Ishikawa (cell line): ENCODE results near the gene SCRN2.

Source experiments
- MAX ChIP-seq: IDR thresholded peaks from 2 replicates; pipeline ENCODE4 v1.6.1; 2012
- REST ChIP-seq: IDR thresholded peaks from 2 replicates; pipeline ENCODE4 v1.6.1; 2012; ENCODE audit warnings: low read depth, mild to moderate bottlenecking
- TAF1 ChIP-seq: IDR thresholded peaks from 2 replicates; pipeline ENCODE4 v1.6.1; 2012; ENCODE audit warnings: low read depth, mild to moderate bottlenecking
- YY1 ChIP-seq: IDR thresholded peaks from 2 replicates; pipeline ENCODE4 v1.6.1; 2012; ENCODE audit warnings: low read depth
- ZBTB7A ChIP-seq: IDR thresholded peaks from 2 replicates; pipeline ENCODE4 v1.6.1; 2012; ENCODE audit warnings: low read depth

GRCh38 chr17:47822785-47823184 lies 18.3 kb downstream of the SCRN2 start:
- no peak for TF ChIP-seq YY1
- TF ChIP-seq TAF1, result no peak
- no peak for TF ChIP-seq MAX
- TF ChIP-seq ZBTB7A, result no peak
- TF ChIP-seq REST, result no peak
